SK-N-SH (cell line): ENCODE measurements around the gene UBE2E1. TPM values are rescaled to one million over a fixed set of nuclear protein-coding genes. Genes with fewer than 3 reads are reported as not detected.

ENCODE experiments used
- CTCF ChIA-PET: fragments of 300-600, 350-600 bp; formaldehyde crosslinking; extraction: SDS; loops from one replicate; lab custom pipeline; 2021; lab: Yijun Ruan, JAX
- POLR2A ChIA-PET: fragments of 350-600 bp; sonication (Branson Sonifier 250); formaldehyde crosslinking; extraction: SDS; loops from one replicate; lab custom pipeline; 2020; ENCODE audit warnings: antibody characterized with exemption, inconsistent platforms; lab: Yijun Ruan, JAX
- DNase-seq: peaks from one replicate; pipeline ENCODE4 v3.0.0; 2012
- H2AFZ ChIP-seq: fragments of 200-600 bp; sonication (generic); 2 replicates; pipeline ENCODE4 v1.8.1; 2016; ENCODE audit warnings: antibody characterized with exemption, mild to moderate bottlenecking, low read depth
- H3F3A ChIP-seq: fragments of 200-600 bp; sonication (generic); replicated peaks from 2 replicates; pipeline ENCODE3; 2016; ENCODE audit warnings: antibody characterized with exemption, mild to moderate bottlenecking; ENCODE audit not compliant: insufficient read depth
- H3K27ac ChIP-seq, 2 experiments: fragments of 200-500 bp in 1 of 2; fragments of 200-600 bp in 1 of 2; sonication (Bioruptor generic) in 1 of 2; sonication (generic), shearing (Covaris generic) in 1 of 2; 2 replicates each; pipeline versions ENCODE4 v1.5.1 to v1.6.1; 2014 to 2016; ENCODE audit warnings: low read depth in 2 of 2, inconsistent platforms in 1 of 2, low read length in 1 of 2, mild to moderate bottlenecking in 1 of 2, mixed read lengths in 1 of 2
- H3K27me3 ChIP-seq: fragments of 200-600 bp; sonication (generic), shearing (Covaris generic); 2 replicates; pipeline ENCODE4 v1.6.1; 2016; ENCODE audit warnings: mixed run types; ENCODE audit not compliant: insufficient read depth
- H3K36me3 ChIP-seq, 2 experiments: fragments of 200-500 bp in 1 of 2; fragments of 200-600 bp in 1 of 2; sonication (Bioruptor generic) in 1 of 2; sonication (generic) in 1 of 2; replicated peaks in 1 of 2; 2 replicates each; pipeline versions ENCODE3 to v1.5.1; 2014 to 2016; ENCODE audit warnings: low read length in 1 of 2, mild to moderate bottlenecking in 1 of 2; ENCODE audit not compliant: insufficient read depth in 2 of 2, control insufficient read depth in 1 of 2
- H3K4me1 ChIP-seq, 2 experiments: fragments of 200-500 bp in 1 of 2; fragments of 200-600 bp in 1 of 2; sonication (Bioruptor generic) in 1 of 2; sonication (generic), shearing (Covaris generic) in 1 of 2; 2 replicates each; pipeline versions ENCODE4 v1.5.1 to v1.6.1; 2014 to 2016; ENCODE audit warnings: low read depth in 1 of 2, low read length in 1 of 2, mixed run types in 1 of 2; ENCODE audit not compliant: insufficient read depth in 2 of 2, control insufficient read depth in 1 of 2
- H3K4me2 ChIP-seq: fragments of 200-600 bp; sonication (generic), shearing (Covaris generic); 2 replicates; pipeline ENCODE4 v1.6.1; 2017; ENCODE audit warnings: mixed run types
- H3K4me3 ChIP-seq, 2 experiments: fragments of 200-500 bp in 1 of 2; fragments of 200-600 bp in 1 of 2; sonication (Bioruptor generic) in 1 of 2; sonication (generic), shearing (Covaris generic) in 1 of 2; 2 replicates each; pipeline versions ENCODE4 v1.5.1 to v1.8.1; 2014 to 2016; ENCODE audit warnings: low read depth in 2 of 2, inconsistent platforms in 1 of 2, low read length in 1 of 2, mild to moderate bottlenecking in 1 of 2, mixed read lengths in 1 of 2, moderate library complexity in 1 of 2
- H3K79me2 ChIP-seq: fragments of 200-600 bp; sonication (generic); 2 replicates; pipeline ENCODE4 v1.8.1; 2017; ENCODE audit warnings: mild to moderate bottlenecking; ENCODE audit not compliant: insufficient read depth
- H3K9ac ChIP-seq: fragments of 200-600 bp; sonication (generic); 2 replicates; pipeline ENCODE4 v1.6.1; 2017; ENCODE audit warnings: mixed run types
- H3K9me2 ChIP-seq: fragments of 200-600 bp; sonication (generic); 2 replicates; pipeline ENCODE4 v1.6.1; 2017; ENCODE audit warnings: mixed run types
- H3K9me3 ChIP-seq: fragments of 200-600 bp; sonication (generic); 2 replicates; pipeline ENCODE4 v1.6.1; 2017; ENCODE audit warnings: mixed run types, mild to moderate bottlenecking, moderate library complexity
- H4K20me1 ChIP-seq: fragments of 200-600 bp; sonication (generic); 2 replicates; pipeline ENCODE4 v1.6.1; 2017; ENCODE audit warnings: mild to moderate bottlenecking, mixed run types; ENCODE audit not compliant: insufficient read depth
- CHD2 ChIP-seq: fragments of 150-350 bp; IDR thresholded peaks from 2 replicates; pipeline ENCODE4 v1.6.1; 2018; ENCODE audit warnings: low read length; ENCODE audit not compliant: partially characterized antibody
- EP300 ChIP-seq, 2 experiments: IDR thresholded peaks; 2 replicates each; pipeline versions ENCODE4 v1.4.0 to v1.6.1; 2012; ENCODE audit warnings: borderline replicate concordance in 1 of 2, low read depth in 1 of 2, low read length in 1 of 2
- EZH2phosphoT487 ChIP-seq: fragments of 200-600 bp; sonication (generic); IDR thresholded peaks from 2 replicates; pipeline ENCODE4 v1.6.1; 2017; ENCODE audit warnings: low read depth, mixed run types, mild to moderate bottlenecking, antibody characterized with exemption, moderate library complexity, borderline replicate concordance
- FOSL2 ChIP-seq: IDR thresholded peaks from 2 replicates; pipeline ENCODE4 v1.4.0; 2012; ENCODE audit warnings: low read depth, mild to moderate bottlenecking, moderate library complexity, borderline replicate concordance
- FOXJ3 ChIP-seq: sonication (generic); formaldehyde crosslinking; IDR thresholded peaks from 2 replicates; pipeline ENCODE4 v1.5.1; 2020; ENCODE audit warnings: mild to moderate bottlenecking, missing genetic modification reagents
- FOXM1 ChIP-seq: IDR thresholded peaks from 2 replicates; pipeline ENCODE4 v1.4.0; 2012; ENCODE audit warnings: low read depth, mild to moderate bottlenecking
- GATA2 ChIP-seq: sonication (generic); formaldehyde crosslinking; IDR thresholded peaks from 2 replicates; pipeline ENCODE4 v1.5.0; 2020; ENCODE audit warnings: mild to moderate bottlenecking, missing genetic modification reagents
- JUND ChIP-seq: IDR thresholded peaks from 2 replicates; pipeline ENCODE4 v1.4.0; 2012
- MAX ChIP-seq: IDR thresholded peaks from 2 replicates; pipeline ENCODE4 v1.4.0; 2012; ENCODE audit warnings: low read depth
- MXI1 ChIP-seq: IDR thresholded peaks from 2 replicates; pipeline ENCODE4 v1.6.1; 2012; ENCODE audit warnings: mild to moderate bottlenecking, low read depth, low read length, improper control_type of control experiment
- POLR2AphosphoS5 ChIP-seq: IDR thresholded peaks from 2 replicates; pipeline ENCODE4 v1.6.1; 2012; ENCODE audit warnings: low read depth, low read length
- REST ChIP-seq: IDR thresholded peaks from 2 replicates; pipeline ENCODE4 v1.6.1; 2012; ENCODE audit warnings: mild to moderate bottlenecking, low read depth, low read length, moderate library complexity
- TCF12 ChIP-seq: IDR thresholded peaks from 2 replicates; pipeline ENCODE4 v1.4.0; 2012
- TEAD4 ChIP-seq: IDR thresholded peaks from 2 replicates; pipeline ENCODE4 v1.4.0; 2012; ENCODE audit warnings: mild to moderate bottlenecking, borderline replicate concordance; ENCODE audit not compliant: insufficient read depth
- USF1 ChIP-seq: IDR thresholded peaks from 2 replicates; pipeline ENCODE4 v1.4.0; 2012; ENCODE audit warnings: low read depth, borderline replicate concordance
- YY1 ChIP-seq: IDR thresholded peaks from 2 replicates; pipeline ENCODE4 v1.4.0; 2012; ENCODE audit warnings: low read depth, mild to moderate bottlenecking
- ZBTB33 ChIP-seq: IDR thresholded peaks from 2 replicates; pipeline ENCODE4 v1.4.0; 2012; ENCODE audit warnings: low read depth, borderline replicate concordance
- WGBS: methylation state at CpG from one replicate; pipeline ENCODE4 v1.1.6; 2017; ENCODE audit warnings: low lambda C conversion rate; 5-methylcytosine and 5-hydroxymethylcytosine counted together
- polyA plus RNA-seq, 3 experiments: library from polyadenylated mRNA; depleted of rRNA; stranded (reverse); fragments of >200 nt; gene quantifications; 2 replicates each; pipeline ENCODE4 v1.2.3, GENCODE V29; 2012

UBE2E1 gene
- polyA plus RNA-seq, 1 of the 3 experiments (the other 2 are of a cell fraction), result 59.9 TPM

- ChIA-PET POLR2A (no interaction called here), CTCF (interaction anchor here (1.0 to 1.6 kb wide), 2 partner anchors 15 to 27 kb away, joined by 3 to 5 read pairs; no protein-coding TSS in a partner anchor)
- TF ChIP-seq MAX (no peak), YY1 (no peak), JUND (no peak), CHD2 (no peak), TCF12 (no peak), FOXM1 (no peak), REST (no peak), EP300 (IDR thresholded peaks at IDR 0.05; ENCODE audit: borderline replicate concordance in 1 of 2, low read depth in 1 of 2, low read length in 1 of 2) (no peak), FOSL2 (no peak), EZH2phosphoT487 (no peak), GATA2 (CRISPR knock-in tag) (no peak), FOXJ3 (CRISPR knock-in tag) (no peak), ZBTB33 (no peak), USF1 (no peak), MXI1 (no peak), TEAD4 (no peak), POLR2AphosphoS5 (no peak)
- peaks cover 11 to 21% of the 10 kb centered on the region in 2 experiments; a peak in 2 of 4 replicates for H3K4me1 ChIP-seq
- H3K79me2 ChIP-seq, result peaks cover 57% of the 10 kb centered on the region
- no peaks in the 10 kb centered on the region for H3K9me3 ChIP-seq
- no peaks in the 10 kb centered on the region for H3F3A ChIP-seq
- H3K36me3 ChIP-seq, result peaks cover 0 to 2% of the 10 kb centered on the region in 2 experiments
- H3K9me2 ChIP-seq, result no peaks in the 10 kb centered on the region
- no peak overlapping the region for H3K4me2 ChIP-seq
- no peak overlapping the region for H2AFZ ChIP-seq
- H3K4me3 ChIP-seq, result no peak overlapping the region
- DNase-seq, result no peak
- H3K27ac ChIP-seq, result no peak overlapping the region
- H3K9ac ChIP-seq, result no peak overlapping the region
- WGBS, result 98% methylated on average over 5 of the region's 9 CpGs
- no peaks in the 10 kb centered on the region for H3K27me3 ChIP-seq
- peaks cover 88% of the 10 kb centered on the region for H4K20me1 ChIP-seq
These were observed 55.9 kb downstream of the UBE2E1 start for GRCh38 chr3:23861689-23862088.
